Measurements from ENCODE around the gene MIA2.

- TF ChIP-seq JUNB (IDR thresholded peaks at IDR 0.05; ENCODE audit: unreplicated experiment) (no peak), REST (IDR thresholded peaks at IDR 0.05; ENCODE audit: unreplicated experiment) (no peak), CTCF (conservative IDR thresholded peaks at IDR 0.05; ENCODE audit: low read depth in 2 of 2) (no peak)
These were observed 201.5 kb downstream of the MIA2 start for GRCh38 chr14:39435241-39435640.
